Astrocyte of the cerebellum (primary cell): ENCODE measurements around the gene GPR161.

Source experiments
- DNase-seq: peaks from one replicate; pipeline ENCODE4 v3.0.0-alpha.2; 2011; ENCODE audit warnings: low read depth
- H3K4me3 ChIP-seq: 2 replicates; pipeline ENCODE4 v1.5.1; 2011; ENCODE audit warnings: mild to moderate bottlenecking, low read depth, low read length, moderate library complexity
- CTCF ChIP-seq: IDR thresholded peaks from 2 replicates; pipeline ENCODE4 v1.5.1; 2012; ENCODE audit warnings: low read length, low read depth, moderate library complexity, mild to moderate bottlenecking; ENCODE audit errors: missing control alignments
- in situ Hi-C: cut with HindIII; loops from 2 replicates; pipeline ENCODE4 v1.10.0; 2017; ENCODE audit warnings: low sequenced_read_pairs

The GPR161 gene

GRCh38 chr1:168148916-168149315 lies 12.2 kb upstream of the GPR161 start:
- H3K4me3 ChIP-seq = no peak overlapping the region
- in situ Hi-C loops = no loop called here
- DNase-seq = no peak
- no peak for TF ChIP-seq CTCF

- TF ChIP-seq CTCF = no peak
- no peak overlapping the region for H3K4me3 ChIP-seq
- no peak for DNase-seq
- in situ Hi-C loops = no loop called here
Measured at GRCh38 chr1:168146626-168147025, 9.9 kb upstream of the GPR161 start.

- H3K4me3 ChIP-seq = no peak overlapping the region
- in situ Hi-C loops = no loop called here
- no peak for DNase-seq
- TF ChIP-seq CTCF = no peak
Measured at GRCh38 chr1:168146160-168146539, 9.4 kb upstream of the GPR161 start.

GRCh38 chr1:168145184-168146159 lies 8.7 kb upstream of the GPR161 start:
- in situ Hi-C loops = no loop called here
- peak; percentile 84 for DNase-seq
- H3K4me3 ChIP-seq = no peak overlapping the region
- TF ChIP-seq CTCF = peak; percentile 100

- no peak for DNase-seq
- in situ Hi-C loops = no loop called here
- H3K4me3 ChIP-seq = no peak overlapping the region
- TF ChIP-seq CTCF = no peak
Measured at GRCh38 chr1:168141871-168142385, 5.2 kb upstream of the GPR161 start.

- TF ChIP-seq CTCF = no peak
- DNase-seq = no peak
- H3K4me3 ChIP-seq = no peak overlapping the region
- in situ Hi-C loops = no loop called here
Measured at GRCh38 chr1:168139070-168139469, 2.3 kb upstream of the GPR161 start.
